HEK293 (cell line): ENCODE results near the gene PGBD4.

Experiments used
- CTCF ChIA-PET: fragments of 350-600 bp; formaldehyde crosslinking; extraction: SDS; loops from one replicate; lab custom pipeline; 2021; ENCODE audit warnings: antibody characterized with exemption; lab: Yijun Ruan, JAX
- POLR2A ChIA-PET: fragments of 300-600 bp; formaldehyde crosslinking; extraction: SDS; loops from one replicate; lab custom pipeline; 2020; ENCODE audit warnings: antibody characterized with exemption, inconsistent platforms; lab: Yijun Ruan, JAX
- H3K27ac ChIP-seq: fragments of 200-500 bp; sonication (Bioruptor generic); 2 replicates; pipeline ENCODE4 v1.5.1; 2014; ENCODE audit warnings: low read depth, low read length, control low read depth, inconsistent platforms; ENCODE audit errors: extremely low read depth
- H3K36me3 ChIP-seq, 2 experiments: fragments of 200-500 bp in 1 of 2; sonication (Bioruptor generic) in 1 of 2; 1 replicate in 1 of 2; 2 replicates in 1 of 2; pipeline ENCODE4 v1.5.1; 2014 to 2017; ENCODE audit warnings: inconsistent platforms in 2 of 2, low read length in 2 of 2; ENCODE audit not compliant: control insufficient read depth in 2 of 2, insufficient read depth in 1 of 2
- H3K4me1 ChIP-seq: fragments of 200-500 bp; sonication (Bioruptor generic); 2 replicates; pipeline ENCODE4 v1.5.1; 2014; ENCODE audit warnings: mild to moderate bottlenecking, low read length, inconsistent platforms; ENCODE audit not compliant: control insufficient read depth, insufficient read depth
- H3K4me3 ChIP-seq: 2 replicates; pipeline ENCODE4 v1.5.1; 2011; ENCODE audit warnings: low read depth, mild to moderate bottlenecking, control low read depth, low read length, moderate library complexity
- H3K9me3 ChIP-seq: fragments of 200-500 bp; sonication (Bioruptor generic); 2 replicates; pipeline ENCODE4 v1.5.1; 2014; ENCODE audit warnings: low read depth, low read length, inconsistent platforms; ENCODE audit not compliant: control insufficient read depth, insufficient read depth
- PRDM2 ChIP-seq: fragments of 450-650 bp; formaldehyde crosslinking; IDR thresholded peaks from 2 replicates; pipeline ENCODE4 v1.5.1; 2016; ENCODE audit warnings: missing biosample characterization, missing genetic modification characterization, borderline replicate concordance
- ZNF311 ChIP-seq: fragments of 450-650 bp; formaldehyde crosslinking; IDR thresholded peaks from 2 replicates; pipeline ENCODE4 v1.5.1; 2017; ENCODE audit warnings: missing biosample characterization, missing genetic modification characterization, borderline replicate concordance
- ZNF341 ChIP-seq: fragments of 450-650 bp; formaldehyde crosslinking; IDR thresholded peaks from 2 replicates; pipeline ENCODE4; 2016; ENCODE audit warnings: low read depth, missing biosample characterization, missing genetic modification characterization
- ZNF621 ChIP-seq: fragments of 450-650 bp; formaldehyde crosslinking; IDR thresholded peaks from 2 replicates; pipeline ENCODE4 v1.5.1; 2017; ENCODE audit warnings: missing biosample characterization, missing genetic modification characterization
- ZNF701 ChIP-seq: fragments of 450-650 bp; formaldehyde crosslinking; IDR thresholded peaks from 2 replicates; pipeline ENCODE4 v1.5.1; 2016; ENCODE audit warnings: missing biosample characterization, missing genetic modification characterization
- ZSCAN23 ChIP-seq: fragments of 450-650 bp; formaldehyde crosslinking; IDR thresholded peaks from 2 replicates; pipeline ENCODE4 v1.5.1; 2016; ENCODE audit warnings: missing biosample characterization, missing genetic modification characterization
- ZSCAN5A ChIP-seq: fragments of 450-650 bp; formaldehyde crosslinking; IDR thresholded peaks from 2 replicates; pipeline ENCODE4 v1.5.1; 2016; ENCODE audit warnings: missing biosample characterization, missing genetic modification characterization

The PGBD4 gene

GRCh38 chr15:34155859-34156258 lies 54.0 kb downstream of the PGBD4 start:
- no peaks in the 10 kb centered on the region for H3K4me1 ChIP-seq
- H3K4me3 ChIP-seq, result no peak overlapping the region
- ChIA-PET POLR2A (no interaction called here), CTCF (no interaction called here)
- peaks cover 8 to 42% of the 10 kb centered on the region in 2 experiments; a peak in 2 of 3 replicates for H3K36me3 ChIP-seq
- H3K27ac ChIP-seq, result no peak overlapping the region
- TF ChIP-seq ZNF701 (tag by site-specific recombination) (no peak), ZSCAN5A (tag by site-specific recombination) (no peak), ZNF341 (no peak), ZSCAN23 (no peak), ZNF311 (tag by site-specific recombination) (no peak), PRDM2 (tag by site-specific recombination) (no peak), ZNF621 (tag by site-specific recombination) (no peak)
- H3K9me3 ChIP-seq, result no peaks in the 10 kb centered on the region
